ENCODE measurements around the gene MED19.

Gene MED19, protein sequence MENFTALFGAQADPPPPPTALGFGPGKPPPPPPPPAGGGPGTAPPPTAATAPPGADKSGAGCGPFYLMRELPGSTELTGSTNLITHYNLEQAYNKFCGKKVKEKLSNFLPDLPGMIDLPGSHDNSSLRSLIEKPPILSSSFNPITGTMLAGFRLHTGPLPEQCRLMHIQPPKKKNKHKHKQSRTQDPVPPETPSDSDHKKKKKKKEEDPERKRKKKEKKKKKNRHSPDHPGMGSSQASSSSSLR

DNA sequence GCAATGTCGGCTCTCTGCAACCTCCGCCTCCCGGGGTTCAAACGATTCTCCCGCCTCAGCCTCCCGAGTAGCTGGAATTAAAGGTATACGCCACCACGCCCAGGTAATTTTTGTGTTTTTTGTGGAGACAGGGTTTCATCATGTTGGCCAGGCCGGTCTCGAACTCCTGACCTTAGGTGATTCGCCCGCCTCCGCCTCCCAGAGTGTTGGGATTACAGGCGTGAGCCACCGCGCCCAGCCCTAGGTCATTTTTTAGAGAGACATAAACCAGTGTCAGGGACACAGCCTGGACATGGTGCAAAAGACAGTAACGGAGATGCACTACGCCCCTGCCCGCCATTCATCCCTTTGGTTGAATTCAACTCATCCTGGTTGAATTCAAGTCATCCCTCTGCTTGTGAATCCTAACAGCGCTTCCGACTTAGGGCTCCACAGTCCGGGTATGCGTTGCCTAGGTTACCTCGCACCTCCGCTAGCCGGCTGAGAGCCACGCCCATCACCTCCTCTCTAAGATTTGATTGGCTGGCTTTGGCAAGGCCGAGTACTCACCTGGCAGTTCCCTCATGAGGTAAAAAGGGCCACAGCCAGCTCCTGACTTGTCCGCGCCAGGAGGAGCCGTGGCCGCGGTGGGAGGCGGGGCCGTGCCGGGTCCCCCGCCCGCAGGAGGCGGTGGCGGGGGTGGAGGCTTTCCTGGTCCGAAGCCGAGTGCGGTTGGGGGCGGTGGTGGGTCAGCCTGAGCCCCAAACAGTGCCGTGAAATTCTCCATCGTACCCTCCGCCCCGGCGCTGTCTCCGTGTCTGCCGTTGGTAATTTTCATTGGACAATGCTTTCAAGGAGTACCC is at the start of gene MED19:
TSS of gene MED19 (minus strand) at position 802 of the 842 bp plus-strand sequence. CDS start at position 766, 36 bp downstream.
- intact Hi-C loops (cut with DNase I; ENCODE audit: low total_unique reads), result loop anchor here (10.0 kb wide), 1 partner anchor 47 kb away; the partner anchor contains the start of gene ZDHHC5
- Histone ChIP-seq H3K27me3 (no peaks in the 10 kb centered on the region), H3K4me3 (peak within 1 kb of the TSS; percentile 88 to 93), H3K9me3 (no peaks in the 10 kb centered on the region), H3K36me3 (no peaks in the 10 kb centered on the region), H3K4me1 (peaks cover 0 to 46% (median 31%) of the 10 kb centered on the region in 4 donors), H3K27ac (peak within 1 kb of the TSS; percentile 78 to 86)
- TF ChIP-seq, protein P1, sequence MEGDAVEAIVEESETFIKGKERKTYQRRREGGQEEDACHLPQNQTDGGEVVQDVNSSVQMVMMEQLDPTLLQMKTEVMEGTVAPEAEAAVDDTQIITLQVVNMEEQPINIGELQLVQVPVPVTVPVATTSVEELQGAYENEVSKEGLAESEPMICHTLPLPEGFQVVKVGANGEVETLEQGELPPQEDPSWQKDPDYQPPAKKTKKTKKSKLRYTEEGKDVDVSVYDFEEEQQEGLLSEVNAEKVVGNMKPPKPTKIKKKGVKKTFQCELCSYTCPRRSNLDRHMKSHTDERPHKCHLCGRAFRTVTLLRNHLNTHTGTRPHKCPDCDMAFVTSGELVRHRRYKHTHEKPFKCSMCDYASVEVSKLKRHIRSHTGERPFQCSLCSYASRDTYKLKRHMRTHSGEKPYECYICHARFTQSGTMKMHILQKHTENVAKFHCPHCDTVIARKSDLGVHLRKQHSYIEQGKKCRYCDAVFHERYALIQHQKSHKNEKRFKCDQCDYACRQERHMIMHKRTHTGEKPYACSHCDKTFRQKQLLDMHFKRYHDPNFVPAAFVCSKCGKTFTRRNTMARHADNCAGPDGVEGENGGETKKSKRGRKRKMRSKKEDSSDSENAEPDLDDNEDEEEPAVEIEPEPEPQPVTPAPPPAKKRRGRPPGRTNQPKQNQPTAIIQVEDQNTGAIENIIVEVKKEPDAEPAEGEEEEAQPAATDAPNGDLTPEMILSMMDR (IDR thresholded peaks at IDR 0.05), result peak in 1 of 2 experiments; percentile 13
- peak in 1 of 2 donors; percentile 43 for DNase-seq

DNA sequence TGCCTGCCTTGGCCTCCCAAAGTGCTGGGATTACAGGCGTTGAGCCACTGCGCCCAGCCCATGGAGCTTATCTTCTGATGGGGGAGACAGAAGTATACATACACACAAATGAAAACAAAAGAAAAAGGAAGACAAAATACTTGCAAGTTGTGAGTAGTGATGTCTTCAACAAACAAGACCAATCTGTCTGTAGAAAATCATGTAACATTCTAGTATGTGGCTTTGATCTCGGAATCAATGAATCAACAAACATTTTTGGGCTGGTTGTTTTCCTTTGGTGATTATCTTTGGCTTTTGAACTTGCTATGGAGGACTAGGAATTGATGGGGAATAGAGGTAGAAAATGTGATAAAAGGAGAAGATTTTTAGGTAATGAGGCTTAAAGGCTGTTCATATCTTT is 46.2 kb upstream of the MED19 start:
- no peaks in the 10 kb centered on the region for H3K9me3 ChIP-seq
- TF ChIP-seq, protein P1 (IDR thresholded peaks at IDR 0.05), result no peak
- intact Hi-C loops (cut with DNase I; ENCODE audit: low total_unique reads), result no loop called here
- no peak overlapping the region for H3K27ac ChIP-seq
- H3K36me3 ChIP-seq, result no peaks in the 10 kb centered on the region
- peaks cover 0 to 3% (median 0%) of the 10 kb centered on the region in 4 donors for H3K4me1 ChIP-seq
- no peak for DNase-seq
- no peaks in the 10 kb centered on the region for H3K27me3 ChIP-seq
- no peak overlapping the region for H3K4me3 ChIP-seq

DNA sequence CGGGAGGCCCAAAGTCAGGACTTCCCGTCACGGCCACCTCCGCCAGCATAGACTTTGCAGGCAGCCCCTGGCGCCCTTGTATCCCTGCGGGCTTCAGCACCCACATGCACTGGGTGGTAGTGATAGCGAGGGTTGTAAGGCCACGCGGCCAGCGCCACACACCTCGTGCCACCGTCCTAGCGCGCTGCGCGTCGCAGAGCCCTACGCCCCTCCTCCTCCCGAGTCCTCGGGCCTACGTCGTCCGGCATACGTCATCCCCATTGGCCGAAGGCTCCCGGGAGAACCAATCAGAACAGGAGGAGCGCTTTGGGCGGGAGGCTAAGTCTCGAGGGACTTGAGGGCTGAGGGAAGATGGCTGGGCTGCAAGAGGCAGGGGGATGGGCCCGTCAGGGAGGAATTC is 40.9 kb upstream of the MED19 start:
- DNase-seq, result no peak
- Histone ChIP-seq H3K27ac (no peak overlapping the region), H3K9me3 (no peaks in the 10 kb centered on the region), H3K4me3 (no peak overlapping the region), H3K4me1 (no peaks in the 10 kb centered on the region), H3K27me3 (no peaks in the 10 kb centered on the region), H3K36me3 (no peaks in the 10 kb centered on the region)
- intact Hi-C loops (cut with DNase I; ENCODE audit: low total_unique reads), result no loop called here
- TF ChIP-seq, protein P1 (IDR thresholded peaks at IDR 0.05), result no peak

DNA sequence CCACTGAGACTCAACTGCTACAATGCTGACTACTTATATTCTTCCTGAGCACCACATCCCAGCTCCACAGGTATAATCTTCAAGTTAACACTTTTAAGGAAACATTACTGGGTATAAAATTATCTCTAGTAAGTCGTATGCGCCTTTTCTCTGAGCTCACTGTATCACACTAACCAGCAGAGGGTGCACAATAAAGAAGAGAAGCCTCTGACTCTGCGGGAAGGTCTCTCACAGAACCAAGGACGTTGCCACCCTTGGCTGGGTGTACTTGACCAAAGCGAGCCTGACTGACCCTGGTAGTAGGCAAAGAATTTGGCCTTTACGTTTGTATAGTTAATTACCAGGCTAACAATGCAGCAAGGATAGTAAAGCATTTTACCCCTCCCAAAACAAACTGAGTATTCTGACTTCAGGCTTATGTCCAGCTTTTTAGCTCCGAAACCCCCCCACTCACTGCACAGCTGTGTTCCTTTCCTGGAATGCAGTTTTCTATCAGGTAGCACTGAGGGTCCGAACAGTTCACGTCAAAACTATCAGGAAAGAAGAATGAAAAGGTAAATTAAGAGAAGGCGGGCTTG is 39.8 kb upstream of the MED19 start, which contains the start of gene BTBD18:
TSS of gene BTBD18 (minus strand) at position 144 of the 578 bp plus-strand sequence. CDS start 631 bp downstream, outside the sequence.
- intact Hi-C loops (cut with DNase I; ENCODE audit: low total_unique reads), result no loop called here
- H3K27ac ChIP-seq, result no peak within 1 kb of the TSS

DNA sequence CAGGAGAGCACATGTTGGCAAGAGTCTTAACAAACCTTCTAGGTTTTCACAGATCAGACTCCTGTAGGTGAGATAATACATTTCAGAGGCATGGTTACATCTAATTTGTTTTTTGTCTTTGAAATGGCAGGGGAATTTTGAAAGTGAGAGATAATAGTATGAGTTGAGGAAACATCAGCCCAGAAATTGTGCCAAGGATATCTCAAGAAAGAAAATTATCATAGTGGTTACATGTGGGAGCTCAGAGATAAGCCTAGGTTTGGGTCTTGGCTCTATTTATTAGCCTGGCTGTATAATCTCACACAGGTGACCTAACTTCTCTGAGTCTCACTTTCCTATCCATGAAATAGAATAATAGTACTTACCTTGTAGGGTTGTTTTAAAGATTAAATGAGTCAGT is 39.2 kb upstream of the MED19 start:
- Histone ChIP-seq H3K36me3 (peaks cover 0 to 9% (median 4%) of the 10 kb centered on the region in 3 donors), H3K9me3 (no peaks in the 10 kb centered on the region), H3K4me3 (no peak overlapping the region), H3K27ac (no peak overlapping the region), H3K27me3 (no peaks in the 10 kb centered on the region), H3K4me1 (no peaks in the 10 kb centered on the region)
- no peak for DNase-seq
- intact Hi-C loops (cut with DNase I; ENCODE audit: low total_unique reads), result no loop called here
- TF ChIP-seq, protein P1 (IDR thresholded peaks at IDR 0.05), result no peak

More for the DNA sequence above, 39.8 kb upstream of the MED19 start, which contains the start of gene BTBD18:
- no peak within 1 kb of the TSS for H3K4me3 ChIP-seq
- no peaks in the 10 kb centered on the region for H3K9me3 ChIP-seq
- TF ChIP-seq, protein P1 (IDR thresholded peaks at IDR 0.05), result peak in 1 of 2 experiments; percentile 20
- no peak for DNase-seq
- H3K27me3 ChIP-seq, result no peaks in the 10 kb centered on the region
- H3K36me3 ChIP-seq, result peaks cover 0 to 6% (median 4%) of the 10 kb centered on the region in 3 donors
- H3K4me1 ChIP-seq, result no peaks in the 10 kb centered on the region
